ENCODE data around the gene CDKN2B-AS1. TPM values are rescaled to one million over a fixed set of nuclear protein-coding genes. Genes with fewer than 3 reads are reported as not detected.

The CDKN2B-AS1 gene
- polyA plus RNA-seq, 1 donor from 2014 or later, result not detected

DNA sequence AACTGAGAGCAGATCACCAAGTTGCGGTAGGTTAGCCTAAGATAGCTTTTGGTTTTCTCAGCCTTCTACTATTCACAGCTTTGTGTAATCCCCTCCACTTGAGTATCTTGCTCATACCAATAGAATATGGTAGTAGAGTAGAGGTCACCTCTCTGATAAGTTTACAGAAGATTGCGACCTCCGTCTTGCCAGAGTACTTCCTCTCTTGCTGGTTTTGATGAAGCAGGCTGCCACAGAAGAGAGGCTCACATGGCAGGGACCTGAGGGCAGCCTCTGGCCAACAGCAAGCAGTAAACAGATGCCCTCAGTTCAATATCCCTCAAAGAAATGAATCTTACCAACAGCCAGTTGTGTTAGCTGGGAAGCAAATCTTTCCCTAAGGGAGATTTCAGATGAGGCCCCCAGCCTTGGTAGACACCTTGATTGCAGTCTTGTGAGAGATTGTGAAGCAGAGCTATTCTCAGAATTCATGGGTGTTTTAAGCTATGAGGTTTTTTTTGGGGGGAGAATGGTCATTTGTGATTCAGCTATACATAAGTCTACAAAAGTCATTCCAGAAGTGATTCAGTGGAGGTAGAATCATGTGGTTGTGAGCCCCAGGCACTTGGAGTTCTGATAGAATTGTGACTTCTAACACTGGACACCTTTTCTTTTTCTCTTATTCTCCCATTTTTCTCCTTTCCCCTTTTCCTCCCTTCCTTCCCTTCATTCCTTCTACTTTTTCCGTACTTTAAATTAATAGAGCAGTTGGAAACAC lies 37.2 kb downstream of the CDKN2B-AS1 start:
- H3K9me3 ChIP-seq (ENCODE audit: low read length), result no peaks in the 10 kb centered on the region
- TF ChIP-seq POLR2AphosphoS5 (IDR thresholded peaks at IDR 0.05) (no peak), EP300 (conservative IDR thresholded peaks at IDR 0.05; ENCODE audit: poor library complexity, severe bottlenecking) (no peak), MXI1 (conservative IDR thresholded peaks at IDR 0.05; ENCODE audit: poor library complexity, severe bottlenecking) (no peak), RAD21 (conservative IDR thresholded peaks at IDR 0.05) (no peak), TAF1 (IDR thresholded peaks at IDR 0.05; ENCODE audit: low read depth) (no peak), EZH2 (IDR thresholded peaks at IDR 0.05; ENCODE audit: borderline replicate concordance, insufficient read depth, low read length, poor library complexity, severe bottlenecking) (no peak), SMC3 (conservative IDR thresholded peaks at IDR 0.05; ENCODE audit: poor library complexity) (no peak)
- TF ChIP-seq, protein P1, sequence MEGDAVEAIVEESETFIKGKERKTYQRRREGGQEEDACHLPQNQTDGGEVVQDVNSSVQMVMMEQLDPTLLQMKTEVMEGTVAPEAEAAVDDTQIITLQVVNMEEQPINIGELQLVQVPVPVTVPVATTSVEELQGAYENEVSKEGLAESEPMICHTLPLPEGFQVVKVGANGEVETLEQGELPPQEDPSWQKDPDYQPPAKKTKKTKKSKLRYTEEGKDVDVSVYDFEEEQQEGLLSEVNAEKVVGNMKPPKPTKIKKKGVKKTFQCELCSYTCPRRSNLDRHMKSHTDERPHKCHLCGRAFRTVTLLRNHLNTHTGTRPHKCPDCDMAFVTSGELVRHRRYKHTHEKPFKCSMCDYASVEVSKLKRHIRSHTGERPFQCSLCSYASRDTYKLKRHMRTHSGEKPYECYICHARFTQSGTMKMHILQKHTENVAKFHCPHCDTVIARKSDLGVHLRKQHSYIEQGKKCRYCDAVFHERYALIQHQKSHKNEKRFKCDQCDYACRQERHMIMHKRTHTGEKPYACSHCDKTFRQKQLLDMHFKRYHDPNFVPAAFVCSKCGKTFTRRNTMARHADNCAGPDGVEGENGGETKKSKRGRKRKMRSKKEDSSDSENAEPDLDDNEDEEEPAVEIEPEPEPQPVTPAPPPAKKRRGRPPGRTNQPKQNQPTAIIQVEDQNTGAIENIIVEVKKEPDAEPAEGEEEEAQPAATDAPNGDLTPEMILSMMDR (IDR thresholded peaks at IDR 0.05; ENCODE audit: poor library complexity, severe bottlenecking), result no peak
- TF ChIP-seq, protein P2, sequence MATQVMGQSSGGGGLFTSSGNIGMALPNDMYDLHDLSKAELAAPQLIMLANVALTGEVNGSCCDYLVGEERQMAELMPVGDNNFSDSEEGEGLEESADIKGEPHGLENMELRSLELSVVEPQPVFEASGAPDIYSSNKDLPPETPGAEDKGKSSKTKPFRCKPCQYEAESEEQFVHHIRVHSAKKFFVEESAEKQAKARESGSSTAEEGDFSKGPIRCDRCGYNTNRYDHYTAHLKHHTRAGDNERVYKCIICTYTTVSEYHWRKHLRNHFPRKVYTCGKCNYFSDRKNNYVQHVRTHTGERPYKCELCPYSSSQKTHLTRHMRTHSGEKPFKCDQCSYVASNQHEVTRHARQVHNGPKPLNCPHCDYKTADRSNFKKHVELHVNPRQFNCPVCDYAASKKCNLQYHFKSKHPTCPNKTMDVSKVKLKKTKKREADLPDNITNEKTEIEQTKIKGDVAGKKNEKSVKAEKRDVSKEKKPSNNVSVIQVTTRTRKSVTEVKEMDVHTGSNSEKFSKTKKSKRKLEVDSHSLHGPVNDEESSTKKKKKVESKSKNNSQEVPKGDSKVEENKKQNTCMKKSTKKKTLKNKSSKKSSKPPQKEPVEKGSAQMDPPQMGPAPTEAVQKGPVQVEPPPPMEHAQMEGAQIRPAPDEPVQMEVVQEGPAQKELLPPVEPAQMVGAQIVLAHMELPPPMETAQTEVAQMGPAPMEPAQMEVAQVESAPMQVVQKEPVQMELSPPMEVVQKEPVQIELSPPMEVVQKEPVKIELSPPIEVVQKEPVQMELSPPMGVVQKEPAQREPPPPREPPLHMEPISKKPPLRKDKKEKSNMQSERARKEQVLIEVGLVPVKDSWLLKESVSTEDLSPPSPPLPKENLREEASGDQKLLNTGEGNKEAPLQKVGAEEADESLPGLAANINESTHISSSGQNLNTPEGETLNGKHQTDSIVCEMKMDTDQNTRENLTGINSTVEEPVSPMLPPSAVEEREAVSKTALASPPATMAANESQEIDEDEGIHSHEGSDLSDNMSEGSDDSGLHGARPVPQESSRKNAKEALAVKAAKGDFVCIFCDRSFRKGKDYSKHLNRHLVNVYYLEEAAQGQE (IDR thresholded peaks at IDR 0.05; ENCODE audit: borderline replicate concordance), result no peak
- no peaks in the 10 kb centered on the region for H3K36me3 ChIP-seq (ENCODE audit: insufficient read depth, low read length)
- H3F3A ChIP-seq (ENCODE audit: insufficient read depth, low read length, poor library complexity, severe bottlenecking), result no peaks in the 10 kb centered on the region
- H2AFZ ChIP-seq (ENCODE audit: low read depth, low read length), result no peak overlapping the region
- no peak overlapping the region for H3K9ac ChIP-seq (ENCODE audit: low read length)
- no peak overlapping the region for H3K4me2 ChIP-seq (ENCODE audit: low read length)
- H3K4me3 ChIP-seq (ENCODE audit: low read length), result no peak overlapping the region
- H4K20me1 ChIP-seq (ENCODE audit: insufficient read depth), result no peaks in the 10 kb centered on the region
- H3K79me2 ChIP-seq (replicated peaks; ENCODE audit: insufficient read depth, low read length), result no peaks in the 10 kb centered on the region
- no peaks in the 10 kb centered on the region for H3K27me3 ChIP-seq (ENCODE audit: insufficient read depth, low read depth, low read length)
- no peak overlapping the region for H3K27ac ChIP-seq (ENCODE audit: low read length)
- H3K9me2 ChIP-seq (ENCODE audit: insufficient read depth, low read length), result no peaks in the 10 kb centered on the region

DNA sequence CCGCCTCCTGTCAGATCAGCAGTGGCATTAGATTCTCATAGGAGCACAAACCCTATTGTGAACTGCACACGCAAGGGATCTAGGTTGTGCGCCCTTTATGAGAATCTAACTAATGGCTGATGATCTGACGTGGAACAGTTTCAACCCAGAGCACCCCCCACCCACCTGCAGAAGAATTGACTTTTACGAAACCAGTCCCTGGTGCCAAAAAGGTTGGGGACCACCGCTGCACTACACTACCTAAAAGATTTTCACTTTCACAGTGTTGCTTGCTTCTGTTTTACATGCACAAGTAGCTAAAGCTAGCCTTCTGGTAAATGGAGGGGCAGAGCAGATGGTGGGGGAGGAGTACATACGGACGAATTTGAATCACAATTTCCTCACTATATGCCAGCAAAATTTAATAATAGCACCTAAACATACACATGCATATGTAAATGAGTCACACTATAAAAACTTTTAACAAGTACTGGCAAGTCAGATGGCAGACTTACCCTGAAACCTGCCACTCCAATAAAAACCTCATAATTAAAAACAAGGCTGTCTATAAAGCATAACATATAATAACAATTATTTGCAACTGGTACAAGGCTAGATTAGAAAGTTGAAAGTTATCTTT lies 38.5 kb downstream of the CDKN2B-AS1 start:
- H3K4me2 ChIP-seq (ENCODE audit: low read length), result no peak overlapping the region
- H3K79me2 ChIP-seq (replicated peaks; ENCODE audit: insufficient read depth, low read length), result no peaks in the 10 kb centered on the region
- no peaks in the 10 kb centered on the region for H3K36me3 ChIP-seq (ENCODE audit: insufficient read depth, low read length)
- H3K27ac ChIP-seq (ENCODE audit: low read length), result no peak overlapping the region
- no peak overlapping the region for H3K9ac ChIP-seq (ENCODE audit: low read length)
- TF ChIP-seq TAF1 (IDR thresholded peaks at IDR 0.05; ENCODE audit: low read depth), result no peak
- TF ChIP-seq POLR2AphosphoS5 (IDR thresholded peaks at IDR 0.05), result no peak
- TF ChIP-seq, protein P1 (IDR thresholded peaks at IDR 0.05; ENCODE audit: poor library complexity, severe bottlenecking), result no peak
- TF ChIP-seq MXI1 (conservative IDR thresholded peaks at IDR 0.05; ENCODE audit: poor library complexity, severe bottlenecking), result no peak
- no peak for TF ChIP-seq EP300 (conservative IDR thresholded peaks at IDR 0.05; ENCODE audit: poor library complexity, severe bottlenecking)
- TF ChIP-seq EZH2 (IDR thresholded peaks at IDR 0.05; ENCODE audit: borderline replicate concordance, insufficient read depth, low read length, poor library complexity, severe bottlenecking), result no peak
- TF ChIP-seq, protein P2 (IDR thresholded peaks at IDR 0.05; ENCODE audit: borderline replicate concordance), result no peak
- no peak for TF ChIP-seq SMC3 (conservative IDR thresholded peaks at IDR 0.05; ENCODE audit: poor library complexity)
- TF ChIP-seq RAD21 (conservative IDR thresholded peaks at IDR 0.05), result no peak
- no peak overlapping the region for H2AFZ ChIP-seq (ENCODE audit: low read depth, low read length)
- H3F3A ChIP-seq (ENCODE audit: insufficient read depth, low read length, poor library complexity, severe bottlenecking), result no peaks in the 10 kb centered on the region
- no peaks in the 10 kb centered on the region for H3K27me3 ChIP-seq (ENCODE audit: insufficient read depth, low read depth, low read length)
- no peaks in the 10 kb centered on the region for H3K9me2 ChIP-seq (ENCODE audit: insufficient read depth, low read length)
- H3K4me3 ChIP-seq (ENCODE audit: low read length), result no peak overlapping the region
- no peaks in the 10 kb centered on the region for H4K20me1 ChIP-seq (ENCODE audit: insufficient read depth)
- H3K9me3 ChIP-seq (ENCODE audit: low read length), result no peaks in the 10 kb centered on the region

Data from neural cell (in vitro differentiated cells).